ENCODE measurements around the gene ELAPOR2.

GRCh38 chr7:87056346-87056745, 3.1 kb downstream of the ELAPOR2 start:
- no peak for TF ChIP-seq POLR2A (IDR thresholded peaks at IDR 0.05)
- TF ChIP-seq, protein P1, sequence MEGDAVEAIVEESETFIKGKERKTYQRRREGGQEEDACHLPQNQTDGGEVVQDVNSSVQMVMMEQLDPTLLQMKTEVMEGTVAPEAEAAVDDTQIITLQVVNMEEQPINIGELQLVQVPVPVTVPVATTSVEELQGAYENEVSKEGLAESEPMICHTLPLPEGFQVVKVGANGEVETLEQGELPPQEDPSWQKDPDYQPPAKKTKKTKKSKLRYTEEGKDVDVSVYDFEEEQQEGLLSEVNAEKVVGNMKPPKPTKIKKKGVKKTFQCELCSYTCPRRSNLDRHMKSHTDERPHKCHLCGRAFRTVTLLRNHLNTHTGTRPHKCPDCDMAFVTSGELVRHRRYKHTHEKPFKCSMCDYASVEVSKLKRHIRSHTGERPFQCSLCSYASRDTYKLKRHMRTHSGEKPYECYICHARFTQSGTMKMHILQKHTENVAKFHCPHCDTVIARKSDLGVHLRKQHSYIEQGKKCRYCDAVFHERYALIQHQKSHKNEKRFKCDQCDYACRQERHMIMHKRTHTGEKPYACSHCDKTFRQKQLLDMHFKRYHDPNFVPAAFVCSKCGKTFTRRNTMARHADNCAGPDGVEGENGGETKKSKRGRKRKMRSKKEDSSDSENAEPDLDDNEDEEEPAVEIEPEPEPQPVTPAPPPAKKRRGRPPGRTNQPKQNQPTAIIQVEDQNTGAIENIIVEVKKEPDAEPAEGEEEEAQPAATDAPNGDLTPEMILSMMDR (IDR thresholded peaks at IDR 0.05), result no peak
